ENCODE results near the gene SLC25A42.

GRCh38 chr19:19033426-19034203 is 30.2 kb upstream of the SLC25A42 start, which contains the start of the genes ARMC6 and SUGP2:
- no peak for TF ChIP-seq STAT6 (CRISPR knock-in tag; conservative IDR thresholded peaks at IDR 0.05; ENCODE audit: low read depth)
- no peak for TF ChIP-seq NFYB (CRISPR knock-in tag; conservative IDR thresholded peaks at IDR 0.05; ENCODE audit: low read depth)
- no peak for TF ChIP-seq CTCF (IDR thresholded peaks at IDR 0.05)
- TF ChIP-seq ZBTB43 (CRISPR knock-in tag; IDR thresholded peaks at IDR 0.05): 0 out of 2 replicates have a peak, but pooled peaks have one; percentile 36
- 0 out of 2 replicates have a peak, but pooled peaks have one; percentile 58 for TF ChIP-seq NFE2L1 (CRISPR knock-in tag; IDR thresholded peaks at IDR 0.05)
- no peak for TF ChIP-seq ESRRA (CRISPR knock-in tag; IDR thresholded peaks at IDR 0.05; ENCODE audit: borderline replicate concordance)
- TF ChIP-seq USF2 (CRISPR knock-in tag; IDR thresholded peaks at IDR 0.05): peak; percentile 62
- no peak; the same call in 1 of the 2 replicates for TF ChIP-seq JUN (CRISPR knock-in tag; IDR thresholded peaks at IDR 0.05)
- TF ChIP-seq PREB (CRISPR knock-in tag; IDR thresholded peaks at IDR 0.05; ENCODE audit: borderline replicate concordance): 0 out of 2 replicates have a peak, but pooled peaks have one; percentile 67
- peak; percentile 57; the same call in 1 of the 2 replicates for TF ChIP-seq FOXP1 (CRISPR knock-in tag; IDR thresholded peaks at IDR 0.05; ENCODE audit: borderline replicate concordance)
- TF ChIP-seq ATF2 (CRISPR knock-in tag; IDR thresholded peaks at IDR 0.05; ENCODE audit: borderline replicate concordance, low read depth): no peak
